ENCODE results near the gene IQSEC2.

DNA sequence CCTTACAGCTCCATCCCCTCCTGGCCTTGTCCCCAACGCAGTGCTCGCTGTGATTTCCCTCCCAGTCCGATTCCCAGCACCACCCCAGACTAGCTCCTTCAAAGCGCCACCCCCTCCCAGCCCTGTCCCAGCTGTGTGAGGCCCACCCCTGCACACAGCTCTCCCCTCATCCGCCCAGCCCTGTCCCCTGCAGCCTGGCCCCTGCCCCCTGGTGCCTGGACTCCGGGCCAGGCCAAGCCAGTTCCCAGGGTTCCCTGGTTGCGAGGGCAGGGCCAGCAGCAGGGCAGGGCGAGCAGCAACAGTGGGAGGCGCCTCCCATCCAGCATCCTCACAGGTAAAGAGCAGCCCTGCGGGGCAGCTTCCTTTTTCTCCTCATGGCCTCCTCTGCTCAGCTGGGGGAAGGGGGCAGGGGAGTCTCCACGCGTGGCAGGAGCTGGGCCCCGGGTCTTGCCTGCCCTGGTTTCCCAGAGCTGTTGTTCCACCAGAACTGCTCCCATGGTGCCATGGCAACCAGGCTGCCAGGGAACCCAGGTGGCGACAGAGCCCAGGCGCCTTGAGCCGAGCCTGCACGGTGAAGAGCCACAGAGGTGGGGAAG lies 24.8 kb downstream of the IQSEC2 start:
- TF ChIP-seq, protein P1, sequence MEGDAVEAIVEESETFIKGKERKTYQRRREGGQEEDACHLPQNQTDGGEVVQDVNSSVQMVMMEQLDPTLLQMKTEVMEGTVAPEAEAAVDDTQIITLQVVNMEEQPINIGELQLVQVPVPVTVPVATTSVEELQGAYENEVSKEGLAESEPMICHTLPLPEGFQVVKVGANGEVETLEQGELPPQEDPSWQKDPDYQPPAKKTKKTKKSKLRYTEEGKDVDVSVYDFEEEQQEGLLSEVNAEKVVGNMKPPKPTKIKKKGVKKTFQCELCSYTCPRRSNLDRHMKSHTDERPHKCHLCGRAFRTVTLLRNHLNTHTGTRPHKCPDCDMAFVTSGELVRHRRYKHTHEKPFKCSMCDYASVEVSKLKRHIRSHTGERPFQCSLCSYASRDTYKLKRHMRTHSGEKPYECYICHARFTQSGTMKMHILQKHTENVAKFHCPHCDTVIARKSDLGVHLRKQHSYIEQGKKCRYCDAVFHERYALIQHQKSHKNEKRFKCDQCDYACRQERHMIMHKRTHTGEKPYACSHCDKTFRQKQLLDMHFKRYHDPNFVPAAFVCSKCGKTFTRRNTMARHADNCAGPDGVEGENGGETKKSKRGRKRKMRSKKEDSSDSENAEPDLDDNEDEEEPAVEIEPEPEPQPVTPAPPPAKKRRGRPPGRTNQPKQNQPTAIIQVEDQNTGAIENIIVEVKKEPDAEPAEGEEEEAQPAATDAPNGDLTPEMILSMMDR (IDR thresholded peaks at IDR 0.05) = no peak
- no peak for TF ChIP-seq EZH2 (IDR thresholded peaks at IDR 0.05; ENCODE audit: borderline replicate concordance, insufficient read depth, low read depth, low read length, poor library complexity, severe bottlenecking)
